Measurements from ENCODE around the gene CNFN.

The CNFN gene

GRCh38 chr19:42389899-42390298 is at the start of gene CNFN:
TSS of gene CNFN (minus strand) at chr19:42390297. CDS start at chr19:42389037, 1,260 bp downstream.
- Histone ChIP-seq H3K27me3 (ENCODE audit: control insufficient read depth, low read length) (peaks cover 12% of the 10 kb centered on the region), H3K9me2 (replicated peaks; ENCODE audit: control insufficient read depth, low read length) (no peaks in the 10 kb centered on the region), H3K9me3 (ENCODE audit: control insufficient read depth, insufficient read depth, low read length) (no peaks in the 10 kb centered on the region), H4K20me1 (ENCODE audit: control insufficient read depth, insufficient read depth, low read depth, low read length) (no peaks in the 10 kb centered on the region), H3K4me3 (ENCODE audit: low read length) (no peak within 1 kb of the TSS), H3K4me1 (ENCODE audit: control insufficient read depth, low read length) (peaks cover 9% of the 10 kb centered on the region), H3F3A (ENCODE audit: control insufficient read depth, insufficient read depth) (no peaks in the 10 kb centered on the region), H3K36me3 (ENCODE audit: control insufficient read depth, low read length) (no peaks in the 10 kb centered on the region), H3K4me2 (ENCODE audit: low read length) (no peak within 1 kb of the TSS), H3K27ac (ENCODE audit: low read depth, low read length) (no peak within 1 kb of the TSS), H3K79me2 (ENCODE audit: control insufficient read depth, low read length) (no peaks in the 10 kb centered on the region)
- TF ChIP-seq EZH2phosphoT487 (IDR thresholded peaks at IDR 0.05; ENCODE audit: borderline replicate concordance, low read length) (no peak), CTCF (IDR thresholded peaks at IDR 0.05; ENCODE audit: low read depth, low read length, poor library complexity, severe bottlenecking) (no peak)

- Histone ChIP-seq H3K9me2 (replicated peaks; ENCODE audit: control insufficient read depth, low read length) (no peaks in the 10 kb centered on the region), H3K79me2 (ENCODE audit: control insufficient read depth, low read length) (no peaks in the 10 kb centered on the region), H3F3A (ENCODE audit: control insufficient read depth, insufficient read depth) (0 out of 2 replicates have a peak, but pooled peaks cover 6% of the 10 kb centered on the region), H3K27me3 (ENCODE audit: control insufficient read depth, low read length) (0 out of 2 replicates have a peak, but pooled peaks cover 4% of the 10 kb centered on the region), H3K4me1 (ENCODE audit: control insufficient read depth, low read length) (peaks cover 13% of the 10 kb centered on the region), H3K4me3 (ENCODE audit: low read length) (no peak overlapping the region), H3K27ac (ENCODE audit: low read depth, low read length) (no peak overlapping the region), H3K36me3 (ENCODE audit: control insufficient read depth, low read length) (no peaks in the 10 kb centered on the region), H3K9me3 (ENCODE audit: control insufficient read depth, insufficient read depth, low read length) (no peaks in the 10 kb centered on the region), H3K4me2 (ENCODE audit: low read length) (no peak overlapping the region), H4K20me1 (ENCODE audit: control insufficient read depth, insufficient read depth, low read depth, low read length) (no peaks in the 10 kb centered on the region)
- TF ChIP-seq EZH2phosphoT487 (IDR thresholded peaks at IDR 0.05; ENCODE audit: borderline replicate concordance, low read length), result no peak
- no peak for TF ChIP-seq CTCF (IDR thresholded peaks at IDR 0.05; ENCODE audit: low read depth, low read length, poor library complexity, severe bottlenecking)
Observed at GRCh38 chr19:42436006-42436405, 45.9 kb upstream of the CNFN start.

GRCh38 chr19:42435316-42435715 is 45.2 kb upstream of the CNFN start:
- H3K9me2 ChIP-seq (replicated peaks; ENCODE audit: control insufficient read depth, low read length), result no peaks in the 10 kb centered on the region
- TF ChIP-seq CTCF (IDR thresholded peaks at IDR 0.05; ENCODE audit: low read depth, low read length, poor library complexity, severe bottlenecking), result no peak
- no peak for TF ChIP-seq EZH2phosphoT487 (IDR thresholded peaks at IDR 0.05; ENCODE audit: borderline replicate concordance, low read length)
- H3K4me3 ChIP-seq (ENCODE audit: low read length), result no peak overlapping the region
- H3K4me1 ChIP-seq (ENCODE audit: control insufficient read depth, low read length), result peaks cover 10% of the 10 kb centered on the region
- H3K79me2 ChIP-seq (ENCODE audit: control insufficient read depth, low read length), result no peaks in the 10 kb centered on the region
- H3F3A ChIP-seq (ENCODE audit: control insufficient read depth, insufficient read depth), result 0 out of 2 replicates have a peak, but pooled peaks cover 6% of the 10 kb centered on the region
- no peaks in the 10 kb centered on the region for H3K36me3 ChIP-seq (ENCODE audit: control insufficient read depth, low read length)
- H3K27me3 ChIP-seq (ENCODE audit: control insufficient read depth, low read length), result no peaks in the 10 kb centered on the region
- no peak overlapping the region for H3K27ac ChIP-seq (ENCODE audit: low read depth, low read length)
- H4K20me1 ChIP-seq (ENCODE audit: control insufficient read depth, insufficient read depth, low read depth, low read length), result no peaks in the 10 kb centered on the region
- no peak overlapping the region for H3K4me2 ChIP-seq (ENCODE audit: low read length)
- H3K9me3 ChIP-seq (ENCODE audit: control insufficient read depth, insufficient read depth, low read length), result no peaks in the 10 kb centered on the region
